A172 (cell line): ENCODE results near the gene CDC20B. TPM values are rescaled to one million over a fixed set of nuclear protein-coding genes. Genes with fewer than 3 reads are reported as not detected.
A peak's percentile ranks its signal among the peaks of the same experiment; 100 is the strongest.
"Not testable (repeated sequence)": the region's sequence is repeated elsewhere in the genome, so short reads cannot be mapped to it uniquely, and the experiment has no call there.

ENCODE experiments used
- DNase-seq: peaks from one replicate; pipeline ENCODE4 v3.0.0-alpha.2; 2015; ENCODE audit warnings: low spot score
- total RNA-seq: library from RNA; depleted of rRNA; stranded (reverse); fragments of >200 nt; shearing (Covaris generic); gene quantifications from 2 replicates; pipeline ENCODE4 v1.2.3, GENCODE V29; 2014

The CDC20B gene
- total RNA-seq, 1 experiment from 2014 or later = 0.07 TPM

DNA sequence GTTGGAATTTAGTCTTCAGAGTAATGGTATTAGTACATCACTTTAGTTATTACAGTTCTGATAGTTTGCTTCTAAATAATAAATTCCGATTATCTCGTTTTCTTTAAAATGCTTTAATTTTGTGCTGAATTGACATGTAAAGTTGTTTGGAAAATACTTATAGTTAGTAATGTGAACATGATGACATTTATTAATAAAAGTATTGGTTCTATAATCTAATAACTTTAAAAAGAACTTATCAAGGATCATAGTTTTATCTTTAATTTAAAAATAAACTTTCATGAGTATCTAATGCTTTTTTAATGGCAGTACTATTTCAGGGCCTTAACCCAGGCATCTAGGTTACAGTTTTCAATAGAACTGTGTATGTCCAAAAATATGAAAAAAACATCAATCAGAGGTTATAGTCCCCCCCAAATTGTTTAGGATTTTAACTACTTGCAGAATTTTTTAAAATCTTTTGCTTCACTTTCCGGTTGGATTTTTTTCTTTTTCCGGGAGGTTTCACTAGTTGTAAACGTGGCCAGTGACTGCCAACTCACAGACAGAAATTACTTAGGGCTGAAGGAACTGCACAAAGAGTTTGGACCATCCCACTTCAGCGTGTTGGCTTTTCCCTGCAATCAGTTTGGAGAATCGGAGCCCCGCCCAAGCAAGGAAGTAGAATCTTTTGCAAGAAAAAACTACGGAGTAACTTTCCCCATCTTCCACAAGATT, 12.3 kb downstream of the CDC20B start:
- peak; percentile 87 for DNase-seq

DNA sequence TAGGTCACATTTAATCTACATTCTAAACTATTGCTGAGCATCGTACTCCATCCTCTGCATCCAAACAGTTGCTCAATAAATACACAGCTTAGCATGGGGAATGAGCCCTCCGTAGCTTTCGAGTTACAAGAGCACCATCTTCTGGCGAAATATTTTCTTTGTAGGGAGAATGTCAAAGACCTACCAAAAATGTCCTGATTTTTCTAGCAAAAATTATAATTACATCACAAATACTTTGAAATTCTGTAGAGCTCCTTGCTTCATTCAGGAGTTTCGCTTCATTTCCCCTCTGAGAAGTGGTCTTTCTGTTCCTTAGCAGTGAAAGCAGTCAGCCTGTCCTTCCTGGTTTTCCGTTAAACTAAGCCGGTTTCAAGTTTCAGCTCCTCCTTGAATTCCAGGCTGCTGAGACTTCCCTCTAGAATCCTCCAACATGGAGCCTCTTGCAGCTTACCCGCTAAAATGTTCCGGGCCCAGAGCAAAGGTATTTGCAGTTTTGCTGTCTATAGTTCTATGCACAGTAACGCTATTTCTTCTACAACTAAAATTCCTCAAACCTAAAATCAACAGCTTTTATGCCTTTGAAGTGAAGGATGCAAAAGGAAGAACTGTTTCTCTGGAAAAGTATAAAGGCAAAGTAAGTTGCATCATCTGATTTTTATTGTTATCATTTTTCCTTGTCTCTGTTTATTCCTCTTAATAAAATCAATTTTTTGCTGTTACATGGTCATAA, 13.0 kb downstream of the CDC20B start, which contains the start of gene GPX8:
TSS of gene GPX8 (plus strand) at position 409 of the 730 bp plus-strand sequence. CDS start at position 431, 22 bp downstream.
- DNase-seq = peak; percentile 84

DNA sequence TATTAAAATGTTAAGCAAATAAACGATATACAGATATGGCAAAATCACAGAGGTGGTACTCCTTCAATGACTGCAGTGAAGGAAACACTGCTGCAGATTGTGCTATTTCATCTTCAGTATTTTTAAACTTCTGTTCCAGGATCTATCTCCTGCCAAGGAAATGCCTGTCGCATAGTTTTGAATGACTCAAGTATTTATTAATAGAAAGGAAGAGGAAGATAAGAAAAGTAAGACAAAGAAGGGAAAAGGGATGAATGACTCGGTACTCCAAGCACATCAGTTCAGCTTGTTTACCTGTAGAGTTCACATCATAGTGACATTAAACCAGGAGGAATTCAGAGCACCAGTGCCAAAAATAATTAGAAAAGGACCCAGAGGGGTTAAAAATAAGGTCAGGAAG, 18.1 kb downstream of the CDC20B start:
- DNase-seq = peak; percentile 83

DNA sequence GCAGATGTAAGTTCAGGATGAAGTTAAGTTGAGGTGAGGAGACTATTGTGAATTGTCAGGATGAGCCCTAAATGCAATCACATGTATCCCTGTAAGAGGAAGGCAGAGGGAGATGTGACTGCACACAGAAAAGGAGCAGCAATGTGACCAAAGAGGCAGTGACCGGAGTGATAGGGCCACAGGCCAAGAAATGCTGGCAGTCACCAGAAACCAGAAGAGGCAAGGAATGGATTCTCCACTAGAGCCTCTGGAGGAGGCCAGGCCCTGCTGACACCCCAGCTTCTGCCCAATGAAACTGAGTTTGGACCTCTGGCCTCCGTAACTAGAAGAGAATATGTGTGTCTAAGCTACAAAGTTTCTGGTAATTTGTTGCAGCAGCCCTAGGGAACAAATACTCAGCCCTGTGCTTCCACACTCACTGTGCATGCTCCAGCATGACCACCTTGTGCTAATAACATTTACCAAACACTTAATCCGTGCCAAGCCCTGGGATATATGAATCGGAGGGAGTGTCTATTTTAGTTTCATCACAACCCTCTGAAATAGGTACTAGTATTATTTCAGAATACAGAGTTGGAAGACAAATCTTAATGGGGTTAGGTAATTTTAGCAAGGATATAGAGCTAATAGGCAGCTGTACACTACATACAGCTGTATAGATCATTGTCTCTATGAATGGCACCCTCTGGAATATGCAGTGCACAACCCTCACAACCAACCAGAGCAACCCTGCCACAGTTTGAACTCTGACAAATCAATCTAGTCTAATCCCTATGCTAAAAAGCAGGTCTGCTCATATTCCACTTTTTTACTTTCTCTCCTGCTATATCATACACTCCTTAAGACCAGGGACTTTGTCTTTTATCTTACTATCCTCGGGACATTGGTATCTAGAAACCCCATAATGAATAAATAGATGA, 20.8 kb downstream of the CDC20B start:
- DNase-seq = peak; percentile 22

DNA sequence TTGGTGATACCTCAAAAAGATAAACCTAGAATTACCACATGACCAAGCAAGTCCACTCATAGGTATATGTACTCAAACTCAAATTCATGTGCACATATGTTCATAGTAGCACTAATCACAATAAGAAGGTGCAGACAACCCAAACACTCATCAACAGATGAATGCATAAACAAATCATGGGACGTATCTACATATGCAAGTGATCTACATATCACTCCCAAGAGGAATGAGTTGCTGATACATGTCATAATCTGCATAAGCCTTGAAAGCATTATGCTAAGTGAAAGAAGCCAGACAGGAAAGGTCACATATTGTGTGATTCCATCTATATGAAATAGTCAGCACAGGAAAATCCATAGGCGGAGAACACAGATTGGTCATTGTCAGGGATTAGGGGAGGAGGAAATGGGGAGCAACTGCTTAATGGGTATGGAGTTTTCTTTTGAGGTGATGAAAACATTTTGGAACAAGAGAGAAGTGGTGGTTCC, 23.6 kb downstream of the CDC20B start:
- DNase-seq = no peak

DNA sequence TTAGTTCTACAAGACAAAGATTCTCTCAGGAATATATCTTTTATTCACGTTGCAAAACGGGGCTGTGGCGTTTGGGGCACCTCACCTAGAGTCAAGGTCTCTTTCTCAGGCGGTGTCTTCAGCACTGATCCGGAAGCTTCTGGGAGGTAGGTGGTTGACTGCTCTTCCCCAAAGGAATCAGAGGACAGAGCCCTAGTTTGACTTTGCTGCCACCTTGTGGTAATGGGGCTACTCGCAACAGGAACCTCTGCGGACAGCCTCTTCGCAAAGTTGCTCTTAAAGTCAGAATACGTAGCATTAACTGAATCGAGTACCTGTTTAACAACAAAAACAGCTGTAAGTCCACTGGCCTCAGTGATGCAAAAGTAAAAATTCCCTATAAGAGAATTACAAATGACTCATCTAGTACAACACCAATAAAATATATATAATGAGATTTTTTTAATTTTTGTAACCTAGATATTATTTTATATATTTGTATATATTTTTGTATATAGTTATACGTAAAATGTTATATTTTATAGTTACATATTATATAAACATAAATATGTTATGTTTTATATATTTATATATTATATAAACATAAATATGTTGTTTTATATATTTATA, 26.3 kb downstream of the CDC20B start:
- peak; percentile 88 for DNase-seq

DNA sequence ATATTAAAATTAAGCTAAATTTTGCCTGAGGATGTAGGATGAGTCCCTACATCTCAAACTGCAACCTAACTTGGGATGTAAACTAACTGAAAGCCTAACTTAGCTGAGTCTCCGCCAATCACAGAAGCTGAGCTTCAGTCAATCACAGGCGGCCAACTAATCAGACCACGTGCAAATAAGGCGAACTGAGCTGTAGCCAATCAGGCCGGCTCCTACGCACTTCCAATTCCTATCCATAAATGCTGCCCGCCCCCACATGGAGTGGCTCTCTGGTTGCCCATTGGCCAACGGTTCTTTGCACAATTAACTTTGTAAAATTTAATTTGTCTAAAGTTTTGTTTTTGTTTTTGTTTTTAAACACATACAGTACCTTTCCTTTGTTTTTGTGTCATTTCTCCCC, 26.9 kb downstream of the CDC20B start:
- peak; percentile 10 for DNase-seq

DNA sequence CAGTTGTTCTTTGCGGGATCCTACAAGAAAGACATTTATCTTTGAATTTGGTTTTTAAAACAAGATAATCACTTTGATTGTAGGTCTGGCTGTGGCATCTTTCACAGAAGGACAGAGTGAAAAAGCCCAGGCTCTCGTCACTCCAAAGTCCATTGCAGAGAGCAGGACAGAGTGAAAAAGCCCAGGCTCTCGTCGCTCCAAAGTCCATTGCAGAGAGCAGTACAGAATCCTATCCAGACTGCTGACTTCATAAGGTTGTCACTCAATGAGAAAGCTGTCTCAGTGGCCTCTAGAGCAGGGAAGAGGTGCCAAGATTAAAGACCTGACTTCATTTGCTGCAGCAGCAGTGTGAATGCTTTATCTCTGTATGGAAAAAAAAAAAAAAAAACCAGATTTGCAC, 29.4 kb downstream of the CDC20B start:
- no peak for DNase-seq

DNA sequence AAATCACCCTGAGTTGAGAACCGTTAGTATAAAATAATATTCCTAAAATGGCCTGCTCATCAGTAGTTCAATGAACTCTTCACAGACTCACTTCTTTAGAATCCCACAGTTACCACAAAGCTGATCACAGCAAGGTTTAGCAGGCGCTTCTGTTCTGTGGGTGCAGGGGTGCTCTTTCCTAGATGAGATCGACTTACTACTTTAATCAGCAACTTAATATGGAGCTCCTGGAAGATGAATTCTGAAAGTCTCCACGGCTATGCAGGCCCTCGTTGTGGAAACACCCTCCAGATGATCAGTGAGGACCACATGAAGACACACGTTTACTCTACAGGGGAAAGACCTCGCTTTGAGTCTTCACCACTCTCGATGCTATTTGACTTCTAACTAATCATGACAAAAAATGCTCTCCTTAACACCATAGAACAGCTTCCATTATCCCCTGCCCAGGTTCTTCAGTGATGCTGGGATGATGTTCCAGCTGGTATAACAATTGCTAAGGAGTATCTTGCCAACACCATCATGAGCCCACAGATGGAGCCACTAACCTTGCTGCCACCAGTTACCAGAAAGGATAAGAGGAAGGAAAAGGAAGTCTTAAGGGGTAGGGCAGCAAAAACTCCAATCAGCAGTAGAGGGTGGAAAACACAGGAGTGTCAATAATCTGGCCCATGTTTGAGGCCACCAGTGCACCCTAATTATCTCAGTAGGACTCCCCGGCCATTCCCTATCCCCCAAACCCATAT, 30.9 kb downstream of the CDC20B start:
- DNase-seq = no peak

DNA sequence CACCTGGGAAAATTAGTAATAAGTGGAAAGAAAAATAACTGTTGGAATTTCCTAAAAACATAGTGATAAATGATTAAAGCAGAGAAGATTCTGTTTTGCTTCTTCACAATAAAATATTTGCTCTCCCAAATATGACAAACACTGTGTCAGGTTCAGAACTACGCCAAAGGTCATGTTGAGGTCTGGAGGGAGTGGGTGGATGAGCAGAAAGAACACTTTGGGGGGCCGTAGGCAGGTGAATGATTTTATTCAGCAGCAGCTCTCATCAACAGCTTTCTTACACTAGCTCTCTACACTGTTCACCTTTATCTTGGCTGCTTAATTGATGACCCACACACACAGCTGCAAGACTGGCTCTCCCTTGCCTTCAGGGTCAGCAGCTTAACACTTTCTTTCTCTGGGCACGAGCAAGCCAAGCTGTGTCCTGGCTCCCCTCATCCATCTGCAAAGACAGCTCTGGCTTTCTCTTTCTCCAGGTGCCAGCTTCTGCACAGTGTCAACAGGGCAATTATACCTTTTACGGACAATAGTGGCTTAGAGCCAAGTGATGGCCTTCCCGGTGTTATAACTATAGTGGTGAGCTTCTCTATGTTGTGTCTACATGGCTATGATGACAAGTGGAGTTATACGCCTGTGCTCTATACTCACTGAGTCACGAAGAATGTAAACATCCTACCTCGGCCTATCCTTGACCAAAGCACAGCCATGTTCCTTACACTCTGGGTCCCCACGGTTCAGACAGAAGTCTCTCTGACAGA, 31.9 kb downstream of the CDC20B start:
- DNase-seq = no peak

DNA sequence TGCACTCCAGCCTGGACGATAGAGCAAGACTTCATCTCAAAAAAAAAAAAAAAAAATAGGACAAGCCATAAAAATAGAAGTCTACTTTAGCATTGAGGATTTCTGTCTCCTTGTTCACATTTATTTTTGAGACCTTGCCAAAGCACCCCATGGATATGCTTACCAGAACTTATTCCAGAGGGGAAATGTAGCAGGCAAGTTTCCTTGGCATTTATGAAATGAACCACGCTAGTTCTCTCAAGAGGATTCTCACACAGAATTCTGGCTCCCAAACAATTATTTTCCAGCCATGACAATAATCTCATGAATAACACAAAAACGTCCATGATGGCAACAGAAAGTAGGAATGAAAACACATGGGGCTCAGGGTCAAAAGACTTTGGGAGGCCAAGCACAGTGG, 36.5 kb downstream of the CDC20B start:
- DNase-seq = no peak

DNA sequence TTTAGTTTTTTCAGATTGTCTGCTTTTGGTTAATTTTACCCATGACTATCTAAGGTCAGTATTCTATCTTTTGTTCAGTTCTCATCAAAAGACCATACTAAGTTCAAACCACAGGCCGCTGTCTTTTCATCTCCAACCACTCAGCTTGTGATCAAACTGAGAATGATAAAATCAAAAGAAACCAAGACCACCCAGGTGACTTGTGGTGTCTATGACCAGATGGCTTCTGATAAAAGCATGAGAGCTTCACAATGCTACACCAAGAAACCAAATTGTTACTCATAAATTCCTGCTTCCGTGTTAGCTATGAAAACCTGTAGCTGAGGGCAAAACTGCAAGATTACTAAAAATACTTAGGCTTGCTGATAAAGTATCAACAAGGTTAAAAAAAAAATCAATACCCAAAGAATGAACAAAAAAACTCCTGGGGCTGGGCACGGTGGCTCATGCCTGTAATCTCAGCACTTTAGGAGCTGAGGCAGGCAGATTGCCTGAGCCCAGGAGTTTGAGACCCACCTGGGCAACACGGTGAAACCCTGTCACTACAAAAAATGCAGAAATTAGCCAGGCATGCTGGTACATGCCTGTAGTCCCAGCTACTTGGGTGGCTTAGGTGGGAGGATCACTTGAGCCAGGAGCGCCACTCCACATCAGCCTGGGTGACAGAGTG, 38.8 kb downstream of the CDC20B start:
- no peak for DNase-seq

DNA sequence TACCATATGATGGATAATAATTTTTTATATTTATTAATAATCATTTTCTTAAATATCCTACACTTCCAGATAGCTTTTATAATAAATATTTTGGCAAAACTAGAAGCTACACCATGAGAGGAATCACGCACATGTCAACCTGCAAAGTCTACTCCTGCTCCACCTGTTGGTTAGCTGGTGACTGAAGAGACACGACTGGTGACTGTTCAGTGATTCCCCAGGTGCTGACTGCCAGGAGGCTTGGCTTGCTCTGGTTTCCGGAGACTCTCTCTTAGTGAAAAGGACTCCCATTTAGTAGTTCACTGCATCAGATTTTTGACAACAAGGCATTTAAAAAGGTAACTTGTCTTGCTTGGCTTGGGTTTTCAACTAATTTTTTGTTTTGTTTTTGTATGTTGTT, 49.6 kb downstream of the CDC20B start:
- no peak for DNase-seq

DNA sequence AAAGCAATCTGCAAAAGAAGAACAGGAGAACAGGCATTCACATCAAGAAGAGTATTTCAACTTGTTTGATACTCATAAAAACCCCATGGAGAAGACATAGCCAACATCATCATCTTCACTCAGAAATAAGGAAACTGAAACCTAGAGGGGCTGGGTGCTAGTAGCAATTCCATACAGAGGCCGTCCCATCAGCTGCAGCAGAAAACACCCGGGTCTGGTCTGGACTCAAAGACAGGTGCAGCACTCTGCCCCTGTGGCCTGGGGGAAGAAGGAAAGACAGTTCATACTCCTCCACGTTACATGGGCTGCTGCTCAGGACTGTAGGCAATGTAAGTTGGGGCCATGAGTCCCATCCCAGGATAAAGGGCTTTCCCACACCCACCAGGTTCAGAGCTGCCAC, 58.9 kb downstream of the CDC20B start:
- DNase-seq = no peak

DNA sequence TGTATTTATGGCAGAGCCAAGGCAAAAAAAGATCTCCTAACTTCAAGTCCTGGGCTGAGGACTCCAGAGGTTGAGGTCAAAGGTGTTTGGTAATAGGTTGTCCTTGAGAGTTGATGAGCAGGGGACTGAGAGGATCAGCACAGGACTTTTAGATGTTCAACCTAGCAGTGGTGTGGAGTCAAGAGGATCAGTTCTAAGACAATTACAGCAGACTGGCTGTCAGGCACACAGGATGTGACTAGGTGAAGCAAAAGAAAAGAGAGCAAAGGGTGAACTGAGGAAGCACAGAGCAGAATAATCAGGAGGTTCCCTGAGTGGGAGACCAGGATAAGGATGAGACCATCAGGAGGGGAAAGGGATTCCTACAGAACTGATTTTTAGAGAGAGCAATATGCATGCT, 59.6 kb downstream of the CDC20B start:
- DNase-seq = no peak

DNA sequence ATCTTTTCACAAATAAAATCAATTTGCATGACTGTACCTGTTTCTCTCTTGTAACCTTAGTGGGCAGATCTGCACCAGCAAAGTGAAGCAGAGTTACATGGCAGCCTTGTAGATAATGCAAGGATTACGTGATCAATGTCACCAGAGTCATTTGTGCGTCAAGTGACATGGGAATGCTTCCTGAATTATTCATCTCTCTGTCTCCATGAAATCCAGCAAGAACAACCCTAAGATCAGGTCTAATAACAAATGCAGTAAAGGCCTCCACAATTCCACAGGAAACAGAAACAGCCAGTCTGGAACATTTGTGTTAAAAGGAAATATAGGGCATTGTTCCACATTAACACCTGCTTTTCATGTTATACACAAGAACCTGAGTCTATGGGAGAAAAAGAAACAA, 62.8 kb downstream of the CDC20B start:
- no peak for DNase-seq

DNA sequence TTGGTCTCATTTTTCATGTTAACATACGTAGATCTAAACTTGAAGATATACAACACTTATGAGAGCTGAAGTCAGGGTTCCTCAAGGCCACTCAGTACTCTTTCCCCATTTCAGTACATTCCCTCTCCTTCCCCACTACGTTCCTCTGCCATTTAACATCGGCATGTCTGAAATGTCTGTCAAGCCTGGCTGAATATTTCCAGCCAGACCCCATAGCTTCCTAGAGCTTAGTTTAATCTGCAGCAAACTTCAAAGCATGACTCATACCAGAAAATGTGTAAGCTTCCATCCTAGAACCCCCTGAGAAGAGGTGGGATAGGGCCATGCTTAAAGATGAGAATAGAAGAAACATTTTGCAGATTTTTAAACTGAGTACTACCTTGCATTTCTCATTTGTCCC, 64.3 kb downstream of the CDC20B start:
- DNase-seq = no peak

DNA sequence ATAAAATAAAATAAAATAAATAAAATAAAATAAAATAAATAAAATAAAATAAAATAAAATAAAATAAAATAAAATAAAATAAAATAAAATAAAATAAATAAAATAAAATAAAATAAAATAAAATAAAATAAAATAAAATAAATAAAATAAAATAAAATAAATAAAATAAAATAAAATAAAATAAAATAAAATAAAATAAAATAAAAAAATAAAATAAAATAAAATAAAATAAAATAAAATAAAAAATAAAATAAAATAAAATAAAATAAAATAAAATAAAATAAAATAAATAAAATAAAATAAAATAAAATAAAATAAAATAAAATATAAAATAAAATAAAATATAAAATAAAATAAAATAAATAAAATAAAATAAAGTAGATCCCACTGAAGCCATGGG, 67.0 kb downstream of the CDC20B start:
- not testable (repeated sequence) for DNase-seq

DNA sequence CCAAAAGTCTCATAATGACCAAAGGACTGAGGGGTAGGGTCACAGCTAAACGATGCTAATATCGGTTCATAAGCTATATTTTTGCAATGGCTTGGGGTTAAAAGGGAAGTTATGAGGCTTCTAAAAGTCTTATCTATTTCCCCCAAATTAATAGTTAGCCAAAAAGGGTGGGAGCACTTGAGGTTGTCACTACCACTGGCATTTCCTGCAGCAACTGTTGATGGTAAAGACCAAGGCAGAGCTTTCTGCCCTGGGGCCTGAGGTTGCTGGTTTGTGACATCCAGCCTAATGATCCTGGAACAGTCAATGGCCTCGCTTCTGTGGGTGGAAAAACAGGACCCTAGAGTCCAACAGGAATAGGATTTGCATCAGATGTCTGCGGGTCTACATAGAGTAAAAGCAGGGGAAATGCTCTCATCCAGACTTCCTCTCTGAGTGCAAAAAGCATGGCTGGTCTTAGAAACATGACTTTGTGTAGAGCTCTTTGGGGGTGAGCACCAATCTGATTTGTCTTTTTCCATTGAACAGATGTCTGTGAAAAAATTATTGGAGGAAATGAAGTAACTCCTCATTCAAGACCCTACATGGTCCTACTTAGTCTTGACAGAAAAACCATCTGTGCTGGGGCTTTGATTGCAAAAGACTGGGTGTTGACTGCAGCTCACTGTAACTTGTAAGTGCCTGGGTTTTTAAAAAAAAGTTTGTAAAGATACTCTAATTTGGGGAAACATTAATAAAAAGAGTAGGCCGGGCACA, 67.9 kb downstream of the CDC20B start:
- DNase-seq = no peak
